GM21717 (cell line): Measurements from ENCODE around the gene TSC2.
"Not testable (repeated sequence)": the region's sequence is repeated elsewhere in the genome, so short reads cannot be mapped to it uniquely, and the experiment has no call there.

ENCODE experiments used
- ATAC-seq: cut with Tn5 transposase; IDR thresholded peaks from one replicate; pipeline ENCODE4 v1.9.1; 2021; ENCODE audit warnings: mild to moderate bottlenecking, moderate library complexity; ENCODE audit not compliant: unreplicated experiment

The TSC2 gene

GRCh38 chr16:2030036-2030435 lies 17.7 kb upstream of the TSC2 start:
- ATAC-seq = no peak

GRCh38 chr16:2031081-2031577 lies 16.7 kb upstream of the TSC2 start:
- no peak for ATAC-seq

GRCh38 chr16:2032285-2033056 lies 15.3 kb upstream of the TSC2 start:
- no peak for ATAC-seq

- ATAC-seq = no peak
Measured at GRCh38 chr16:2033057-2033908, 14.5 kb upstream of the TSC2 start.

- ATAC-seq = not testable (repeated sequence)
Measured at GRCh38 chr16:2033909-2034695, 13.7 kb upstream of the TSC2 start.

GRCh38 chr16:2034696-2035430 lies 12.9 kb upstream of the TSC2 start:
- no peak for ATAC-seq

- ATAC-seq = no peak
Measured at GRCh38 chr16:2035431-2036199, 12.2 kb upstream of the TSC2 start.

GRCh38 chr16:2036200-2036966 lies 11.4 kb upstream of the TSC2 start:
- no peak for ATAC-seq

GRCh38 chr16:2037115-2037514 lies 10.7 kb upstream of the TSC2 start:
- no peak for ATAC-seq

- no peak for ATAC-seq
Measured at GRCh38 chr16:2037647-2038381, 10.0 kb upstream of the TSC2 start.

GRCh38 chr16:2038382-2039231 lies 9.2 kb upstream of the TSC2 start:
- no peak for ATAC-seq

- ATAC-seq = no peak
Measured at GRCh38 chr16:2039274-2040031, 8.3 kb upstream of the TSC2 start.

GRCh38 chr16:2040041-2040786 lies 7.6 kb upstream of the TSC2 start:
- no peak for ATAC-seq

GRCh38 chr16:2040787-2041522 lies 6.8 kb upstream of the TSC2 start:
- no peak for ATAC-seq
